ENCODE data around the gene VGLL4. TPM values are rescaled to one million over a fixed set of nuclear protein-coding genes. Genes with fewer than 3 reads are reported as not detected.

Gene VGLL4
- total RNA-seq, 1 experiment from 2014 or later = 66.0 TPM

GRCh38 chr3:11555881-11556633 lies 87.7 kb downstream of the VGLL4 start:
- no peaks in the 10 kb centered on the region for H3K27me3 ChIP-seq (ENCODE audit: control insufficient read depth, insufficient read depth, low read length)
- TF ChIP-seq, protein P1, sequence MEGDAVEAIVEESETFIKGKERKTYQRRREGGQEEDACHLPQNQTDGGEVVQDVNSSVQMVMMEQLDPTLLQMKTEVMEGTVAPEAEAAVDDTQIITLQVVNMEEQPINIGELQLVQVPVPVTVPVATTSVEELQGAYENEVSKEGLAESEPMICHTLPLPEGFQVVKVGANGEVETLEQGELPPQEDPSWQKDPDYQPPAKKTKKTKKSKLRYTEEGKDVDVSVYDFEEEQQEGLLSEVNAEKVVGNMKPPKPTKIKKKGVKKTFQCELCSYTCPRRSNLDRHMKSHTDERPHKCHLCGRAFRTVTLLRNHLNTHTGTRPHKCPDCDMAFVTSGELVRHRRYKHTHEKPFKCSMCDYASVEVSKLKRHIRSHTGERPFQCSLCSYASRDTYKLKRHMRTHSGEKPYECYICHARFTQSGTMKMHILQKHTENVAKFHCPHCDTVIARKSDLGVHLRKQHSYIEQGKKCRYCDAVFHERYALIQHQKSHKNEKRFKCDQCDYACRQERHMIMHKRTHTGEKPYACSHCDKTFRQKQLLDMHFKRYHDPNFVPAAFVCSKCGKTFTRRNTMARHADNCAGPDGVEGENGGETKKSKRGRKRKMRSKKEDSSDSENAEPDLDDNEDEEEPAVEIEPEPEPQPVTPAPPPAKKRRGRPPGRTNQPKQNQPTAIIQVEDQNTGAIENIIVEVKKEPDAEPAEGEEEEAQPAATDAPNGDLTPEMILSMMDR (IDR thresholded peaks at IDR 0.05) = no peak
- TF ChIP-seq TCF7L2 (IDR thresholded peaks at IDR 0.05; ENCODE audit: low read depth, low read length) = no peak
- peak overlapping the region; percentile 96 for H3K27ac ChIP-seq (ENCODE audit: low read length)
- in situ Hi-C loops (cut with HindIII; ENCODE audit: low pct_unique_long_range_greater_than_20kb, low sequenced_read_pairs) (no loop called here), intact Hi-C loops (cut with micrococcal nuclease; ENCODE audit: unreplicated experiment) (loop anchor here (5.0 to 10.0 kb wide), 2 partner anchors 49 to 86 kb away; partner anchors contain the start of gene VGLL4)
- no peaks in the 10 kb centered on the region for H3K9me3 ChIP-seq (ENCODE audit: control insufficient read depth, insufficient read depth, low read depth, low read length)
- ATAC-seq (no peak), DNase-seq (ENCODE audit: low read depth, low spot score) (no peak)
- no peak overlapping the region for H3K4me3 ChIP-seq (ENCODE audit: low read depth in 2 of 2, low read length in 2 of 2)
- H3K36me3 ChIP-seq (ENCODE audit: control insufficient read depth, insufficient read depth, low read length) = peaks cover 2% of the 10 kb centered on the region
- POLR2A ChIA-PET = interaction anchor here (0.6 kb wide), 1 partner anchor 774 kb away, joined by 8 read pairs; no protein-coding TSS in a partner anchor
- no TSS peak for BruUV-seq (replicated peaks)
- H3K4me1 ChIP-seq (ENCODE audit: control insufficient read depth, insufficient read depth, low read length) = peaks cover 96% of the 10 kb centered on the region
- CTCF ChIA-PET = no interaction called here

DNA sequence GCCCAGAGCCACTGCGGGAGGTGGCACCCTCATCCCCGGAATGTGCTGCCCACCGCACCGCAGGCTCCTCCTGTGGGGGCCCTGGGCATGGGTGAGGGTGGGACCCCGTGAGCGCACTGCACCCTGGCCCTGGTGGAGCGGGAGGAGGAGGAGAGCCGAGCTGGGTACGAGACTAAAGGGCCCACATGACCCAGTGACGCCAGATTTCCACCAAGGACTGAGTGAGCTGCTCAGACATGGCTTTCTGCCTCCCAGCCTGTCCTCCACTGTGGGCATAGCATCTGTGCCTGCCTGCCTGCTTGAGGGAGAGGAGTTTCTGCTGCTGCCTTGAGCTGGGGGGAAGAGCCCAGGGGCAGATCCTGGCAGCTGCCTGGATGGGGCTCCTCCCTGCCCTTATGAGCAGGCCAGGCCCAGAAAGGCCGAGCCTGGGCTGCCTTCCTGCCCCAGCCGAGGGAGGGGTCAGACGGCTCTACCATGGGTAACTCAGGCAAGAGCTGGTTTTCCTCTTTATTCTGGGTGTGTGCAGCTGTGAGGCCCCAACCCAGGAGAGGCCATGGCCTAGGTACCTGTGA lies 88.4 kb downstream of the VGLL4 start:
- ATAC-seq (peak; percentile 11; the same call in 1 of the 2 replicates), DNase-seq (ENCODE audit: low read depth, low spot score) (no peak)
- ChIA-PET CTCF (no interaction called here), POLR2A (interaction anchor here (1.1 kb wide), 1 partner anchor 8 kb away, joined by 3 read pairs; no protein-coding TSS in a partner anchor)
- Histone ChIP-seq H3K27ac (ENCODE audit: low read length) (peak overlapping the region; percentile 96), H3K4me1 (ENCODE audit: control insufficient read depth, insufficient read depth, low read length) (peaks cover 94% of the 10 kb centered on the region), H3K36me3 (ENCODE audit: control insufficient read depth, insufficient read depth, low read length) (peaks cover 2% of the 10 kb centered on the region), H3K27me3 (ENCODE audit: control insufficient read depth, insufficient read depth, low read length) (no peaks in the 10 kb centered on the region), H3K4me3 (ENCODE audit: low read depth in 2 of 2, low read length in 2 of 2) (no peak overlapping the region), H3K9me3 (ENCODE audit: control insufficient read depth, insufficient read depth, low read depth, low read length) (no peaks in the 10 kb centered on the region)
- in situ Hi-C loops (cut with HindIII; ENCODE audit: low pct_unique_long_range_greater_than_20kb, low sequenced_read_pairs) (no loop called here), intact Hi-C loops (cut with micrococcal nuclease; ENCODE audit: unreplicated experiment) (loop anchor here (5.0 to 10.0 kb wide), 2 partner anchors 50 to 87 kb away; partner anchors contain the start of gene VGLL4)
- TF ChIP-seq, protein P1 (IDR thresholded peaks at IDR 0.05) = no peak
- no peak for TF ChIP-seq REST (IDR thresholded peaks at IDR 0.05; ENCODE audit: insufficient read depth in 1 of 2, low read depth in 2 of 2, low read length in 1 of 2)
- TF ChIP-seq SIN3A (IDR thresholded peaks at IDR 0.05; ENCODE audit: borderline replicate concordance, insufficient read depth, low read depth, low read length) = no peak
- no peak for TF ChIP-seq TCF7L2 (IDR thresholded peaks at IDR 0.05; ENCODE audit: low read depth, low read length)
- TF ChIP-seq POLR2AphosphoS5 (IDR thresholded peaks at IDR 0.05; ENCODE audit: low read depth, low read length) = peak; percentile 51; the same call in 1 of the 2 replicates
- BruUV-seq (replicated peaks) = no TSS peak
